AG09309 (cell line): ENCODE data around the gene EEF2.
"Not testable (repeated sequence)": the region's sequence is repeated elsewhere in the genome, so short reads cannot be mapped to it uniquely, and the experiment has no call there.

Experiments used
- DNase-seq: peaks from one replicate; pipeline ENCODE4 v3.0.0-alpha.2; 2010; ENCODE audit warnings: low read depth
- H3K4me3 ChIP-seq: 2 replicates; pipeline ENCODE4 v1.5.1; 2011; ENCODE audit warnings: mild to moderate bottlenecking, low read depth, low read length, moderate library complexity; ENCODE audit not compliant: control insufficient read depth
- CTCF ChIP-seq: IDR thresholded peaks from 2 replicates; pipeline ENCODE4 v1.5.1; 2011; ENCODE audit warnings: mild to moderate bottlenecking, low read depth, low read length, inconsistent platforms; ENCODE audit not compliant: insufficient read depth, control insufficient read depth; ENCODE audit errors: missing control alignments

Gene EEF2

GRCh38 chr19:3970808-3971598 is 14.3 kb downstream of the EEF2 start, which contains the start of gene DAPK3:
Gene DAPK3 (minus strand): TSS chr19:3971099. CDS start chr19:3969735, 1,364 bp downstream.
- H3K4me3 ChIP-seq: peak within 1 kb of the TSS; percentile 93
- no peak for TF ChIP-seq CTCF
- DNase-seq: peak; percentile 91

GRCh38 chr19:3970313-3970807 is 14.9 kb downstream of the EEF2 start:
- no peak for DNase-seq
- no peak for TF ChIP-seq CTCF
- peak overlapping the region; percentile 93 for H3K4me3 ChIP-seq

- H3K4me3 ChIP-seq: peak overlapping the region; percentile 93
- TF ChIP-seq CTCF: peak; percentile 42
- peak; percentile 49 for DNase-seq
Observed at GRCh38 chr19:3969435-3970312, 15.6 kb downstream of the EEF2 start.

GRCh38 chr19:3968556-3969434 is 16.5 kb downstream of the EEF2 start:
- no peak for TF ChIP-seq CTCF
- H3K4me3 ChIP-seq: peak overlapping the region; percentile 93
- peak; percentile 95 for DNase-seq

- not testable (repeated sequence) for H3K4me3 ChIP-seq, DNase-seq
Observed at GRCh38 chr19:3967983-3968382, 17.3 kb downstream of the EEF2 start.

- H3K4me3 ChIP-seq: no peak overlapping the region
- no peak for DNase-seq
- TF ChIP-seq CTCF: no peak
Observed at GRCh38 chr19:3966051-3967017, 18.9 kb downstream of the EEF2 start.
